ENCODE measurements around the gene INO80C. TPM values are rescaled to one million over a fixed set of nuclear protein-coding genes. Genes with fewer than 3 reads are reported as not detected.

INO80C gene
- total RNA-seq, 4 donors from 2014 or later, result 13.2 to 30.1 (median 17.9) TPM

DNA sequence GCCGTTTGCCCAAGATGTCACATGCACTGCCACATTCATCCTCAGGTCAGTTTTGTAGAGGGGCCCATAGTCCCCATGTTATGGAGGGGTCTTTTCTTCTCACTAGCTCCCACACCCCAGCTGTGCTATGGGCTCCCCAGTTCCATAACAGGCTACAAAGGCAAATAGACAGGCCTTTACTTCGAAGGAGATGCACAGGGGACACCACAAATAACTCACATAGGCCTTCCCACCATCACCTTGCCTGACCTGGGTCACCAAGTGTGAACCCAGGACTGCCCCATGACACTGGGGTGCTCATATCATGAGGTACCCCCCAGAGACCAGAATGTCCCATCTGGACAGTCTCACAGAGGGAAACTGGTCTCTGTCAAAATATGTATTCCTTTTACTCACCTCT, 15.0 kb upstream of the INO80C start:
- no peak for DNase-seq
- H3K27me3 ChIP-seq, result no peaks in the 10 kb centered on the region
- intact Hi-C loops (cut with DNase I), result loop anchor here (10.0 kb wide), 1 partner anchor 62 kb away; no protein-coding TSS in a partner anchor

GRCh38 chr18:35511833-35512232, 14.1 kb upstream of the INO80C start:
- intact Hi-C loops (cut with DNase I), result loop anchor here (10.0 kb wide), 1 partner anchor 63 kb away; no protein-coding TSS in a partner anchor
- H3K36me3 ChIP-seq, result no peaks in the 10 kb centered on the region
- H3K4me3 ChIP-seq, result no peak overlapping the region
- H3K4me1 ChIP-seq, result peaks cover 0 to 28% (median 8%) of the 10 kb centered on the region in 3 donors
- TF ChIP-seq CTCF (IDR thresholded peaks at IDR 0.05), result peak in 2 of 6 experiments; percentile 33 to 43
- TF ChIP-seq POLR2A (IDR thresholded peaks at IDR 0.05), result no peak
- peak overlapping the region in 3 of 4 donors; percentile 75 to 76 (median 76) for H3K27ac ChIP-seq
- WGBS, 2 donors, result 50% methylated on average over 1 of the region's 1 CpG; no CpG with 5 or more reads in 1 of the 2 donors
- DNase-seq, result no peak
- H3K9me3 ChIP-seq, result no peaks in the 10 kb centered on the region
- no peaks in the 10 kb centered on the region for H3K27me3 ChIP-seq

More for the DNA sequence above, 15.0 kb upstream of the INO80C start:
- 71 to 75% methylated on average over 1 to 2 of the region's 2 CpGs for WGBS, 2 donors
- Histone ChIP-seq H3K27ac (peak overlapping the region; percentile 73 to 76 (median 76)), H3K4me1 (peaks cover 0 to 22% (median 8%) of the 10 kb centered on the region in 3 donors), H3K4me3 (no peak overlapping the region), H3K9me3 (no peaks in the 10 kb centered on the region), H3K36me3 (no peaks in the 10 kb centered on the region)
- TF ChIP-seq CTCF (IDR thresholded peaks at IDR 0.05) (no peak), POLR2A (IDR thresholded peaks at IDR 0.05) (no peak)

- Histone ChIP-seq H3K4me3 (no peak overlapping the region), H3K9me3 (no peaks in the 10 kb centered on the region), H3K27me3 (no peaks in the 10 kb centered on the region), H3K4me1 (peaks cover 0 to 28% (median 8%) of the 10 kb centered on the region in 3 donors), H3K27ac (peak overlapping the region in 1 of 4 donors; percentile 76), H3K36me3 (no peaks in the 10 kb centered on the region)
- intact Hi-C loops (cut with DNase I), result loop anchor here (10.0 kb wide), 1 partner anchor 63 kb away; no protein-coding TSS in a partner anchor
- no peak for DNase-seq
- 72 to 77% methylated on average over 2 of the region's 2 CpGs for WGBS, 2 donors
- TF ChIP-seq POLR2A (IDR thresholded peaks at IDR 0.05) (no peak), CTCF (IDR thresholded peaks at IDR 0.05) (no peak)
Observed at GRCh38 chr18:35511428-35511827, 13.7 kb upstream of the INO80C start.

DNA sequence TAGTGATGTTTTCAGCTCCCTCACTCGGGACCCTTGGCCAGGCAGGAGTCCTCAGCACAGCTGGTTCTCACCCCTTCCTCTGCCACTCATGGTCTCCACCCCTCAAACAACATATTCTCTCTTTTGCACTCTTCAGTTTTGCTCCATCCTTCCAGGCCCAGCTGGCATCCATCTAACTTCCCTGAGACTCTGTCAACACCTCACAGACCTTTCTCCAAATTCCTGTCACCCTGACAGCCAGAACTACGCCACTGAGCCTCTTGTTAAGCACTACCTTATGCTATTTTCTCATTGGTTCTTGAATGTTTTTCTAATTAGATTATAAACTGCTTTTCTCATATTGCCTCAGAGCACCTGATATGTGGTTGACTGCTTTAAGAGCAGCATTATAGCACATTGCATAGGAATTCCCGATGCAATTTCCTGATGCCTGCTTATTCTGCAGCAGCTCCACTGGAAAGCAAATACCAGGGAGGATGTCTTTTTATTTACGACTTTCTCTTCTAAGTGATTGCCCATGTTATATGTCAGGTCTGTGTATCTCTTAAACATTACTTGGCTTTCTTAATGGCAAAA, 12.4 kb upstream of the INO80C start:
- WGBS, 2 donors, result 50 to 66% methylated on average over 4 of the region's 4 CpGs
- TF ChIP-seq POLR2A (IDR thresholded peaks at IDR 0.05) (no peak), CTCF (IDR thresholded peaks at IDR 0.05) (no peak)
- Histone ChIP-seq H3K27me3 (no peaks in the 10 kb centered on the region), H3K36me3 (no peaks in the 10 kb centered on the region), H3K4me3 (no peak overlapping the region), H3K9me3 (no peaks in the 10 kb centered on the region), H3K4me1 (peaks cover 0 to 28% (median 8%) of the 10 kb centered on the region in 3 donors), H3K27ac (no peak overlapping the region)
- no peak for DNase-seq
- intact Hi-C loops (cut with DNase I), result loop anchor here (10.0 kb wide), 1 partner anchor 65 kb away; no protein-coding TSS in a partner anchor

GRCh38 chr18:35508746-35509338, 11.1 kb upstream of the INO80C start:
- H3K4me3 ChIP-seq, result no peak overlapping the region
- H3K27me3 ChIP-seq, result no peaks in the 10 kb centered on the region
- no peaks in the 10 kb centered on the region for H3K36me3 ChIP-seq
- peak overlapping the region in 2 of 4 donors; percentile 10 to 63 for H3K27ac ChIP-seq
- TF ChIP-seq CTCF (IDR thresholded peaks at IDR 0.05) (no peak), POLR2A (IDR thresholded peaks at IDR 0.05) (no peak)
- WGBS, 2 donors, result 82 to 84% methylated on average over 6 of the region's 6 CpGs
- intact Hi-C loops (cut with DNase I), result no loop called here
- H3K9me3 ChIP-seq, result no peaks in the 10 kb centered on the region
- peaks cover 0 to 24% (median 8%) of the 10 kb centered on the region in 3 donors for H3K4me1 ChIP-seq
- DNase-seq, result no peak

Data from esophagus squamous epithelium (tissue), 5 donors.